ENCODE measurements around the gene HTR4.

HTR4 gene

GRCh38 chr5:148583421-148583965 lies 70.8 kb downstream of the HTR4 start:
- WGBS, 2 donors (ENCODE audit: extremely low coverage in 2 of 2, insufficient read length in 2 of 2, insufficient replicate concordance in 1 of 2), result no CpG with 5 or more reads among the region's 2 CpGs
- Histone ChIP-seq H3K27me3 (ENCODE audit: control insufficient read depth in 3 of 3, insufficient read depth in 3 of 3, low read depth in 1 of 3, low read length in 3 of 3) (no peaks in the 10 kb centered on the region), H3K79me1 (ENCODE audit: low read depth, low read length) (no peaks in the 10 kb centered on the region), H3K4me2 (ENCODE audit: insufficient read depth, low read length, poor library complexity, severe bottlenecking) (no peak overlapping the region), H3K18ac (ENCODE audit: low read length) (no peak overlapping the region), H2BK5ac (ENCODE audit: low read length) (no peak overlapping the region), H2BK15ac (ENCODE audit: low read length) (no peak overlapping the region), H3K9me3 (replicated peaks in 1 of 2; ENCODE audit: control insufficient read depth in 2 of 2, insufficient read depth in 1 of 2, low read depth in 1 of 2, low read length in 2 of 2) (no peaks in the 10 kb centered on the region), H3K4me3 (ENCODE audit: low read length in 2 of 2) (no peak overlapping the region), H3K27ac (replicated peaks; ENCODE audit: low read length) (no peak overlapping the region), H4K8ac (ENCODE audit: low read depth, low read length) (no peak overlapping the region), H3K4ac (ENCODE audit: low read length) (no peak overlapping the region), H2BK12ac (ENCODE audit: low read length) (no peak overlapping the region), H2AK5ac (ENCODE audit: low read depth, low read length) (no peak overlapping the region), H2BK120ac (ENCODE audit: low read depth, low read length) (no peak overlapping the region), H3K36me3 (replicated peaks in 1 of 2; ENCODE audit: control insufficient read depth in 2 of 2, insufficient read depth in 2 of 2, low read length in 2 of 2) (no peaks in the 10 kb centered on the region), H3K14ac (ENCODE audit: low read length) (no peak overlapping the region), H3K23ac (ENCODE audit: low read depth, low read length, poor library complexity) (no peak overlapping the region), H4K91ac (ENCODE audit: low read depth, low read length, poor library complexity) (no peak overlapping the region), H2AFZ (ENCODE audit: low read length) (no peak overlapping the region), H3K4me1 (ENCODE audit: control insufficient read depth in 2 of 2, insufficient read depth in 1 of 2, low read depth in 1 of 2, low read length in 2 of 2) (peaks cover 0 to 6% of the 10 kb centered on the region in 2 donors), H3K9ac (ENCODE audit: low read depth, low read length, poor library complexity) (no peak overlapping the region)
- DNase-seq (ENCODE audit: low spot score), result no peak

- Histone ChIP-seq H3K4me3 (ENCODE audit: low read length in 2 of 2) (no peak overlapping the region), H3K79me1 (ENCODE audit: low read depth, low read length) (no peaks in the 10 kb centered on the region), H3K4me1 (ENCODE audit: control insufficient read depth in 2 of 2, insufficient read depth in 1 of 2, low read depth in 1 of 2, low read length in 2 of 2) (no peaks in the 10 kb centered on the region), H2BK12ac (ENCODE audit: low read length) (no peak overlapping the region), H4K8ac (ENCODE audit: low read depth, low read length) (no peak overlapping the region), H3K23ac (ENCODE audit: low read depth, low read length, poor library complexity) (no peak overlapping the region), H3K4me2 (ENCODE audit: insufficient read depth, low read length, poor library complexity, severe bottlenecking) (no peak overlapping the region), H2BK15ac (ENCODE audit: low read length) (no peak overlapping the region), H3K9ac (ENCODE audit: low read depth, low read length, poor library complexity) (no peak overlapping the region), H4K91ac (ENCODE audit: low read depth, low read length, poor library complexity) (no peak overlapping the region), H2AK5ac (ENCODE audit: low read depth, low read length) (no peak overlapping the region), H3K27ac (replicated peaks; ENCODE audit: low read length) (no peak overlapping the region), H3K36me3 (replicated peaks in 1 of 2; ENCODE audit: control insufficient read depth in 2 of 2, insufficient read depth in 2 of 2, low read length in 2 of 2) (no peaks in the 10 kb centered on the region), H3K18ac (ENCODE audit: low read length) (no peak overlapping the region), H2BK120ac (ENCODE audit: low read depth, low read length) (no peak overlapping the region), H3K9me3 (replicated peaks in 1 of 2; ENCODE audit: control insufficient read depth in 2 of 2, insufficient read depth in 1 of 2, low read depth in 1 of 2, low read length in 2 of 2) (no peaks in the 10 kb centered on the region), H3K4ac (ENCODE audit: low read length) (no peak overlapping the region), H3K27me3 (ENCODE audit: control insufficient read depth in 3 of 3, insufficient read depth in 3 of 3, low read depth in 1 of 3, low read length in 3 of 3) (no peaks in the 10 kb centered on the region), H2BK5ac (ENCODE audit: low read length) (no peak overlapping the region), H2AFZ (ENCODE audit: low read length) (no peak overlapping the region), H3K14ac (ENCODE audit: low read length) (no peak overlapping the region)
- WGBS, 2 donors (ENCODE audit: extremely low coverage in 2 of 2, insufficient read length in 2 of 2, insufficient replicate concordance in 1 of 2), result no CpG with 5 or more reads among the region's 4 CpGs
- DNase-seq (ENCODE audit: low spot score), result no peak
Measured at GRCh38 chr5:148574167-148574566, 80.2 kb downstream of the HTR4 start.

- Histone ChIP-seq H2AFZ (ENCODE audit: low read length) (no peak overlapping the region), H2BK5ac (ENCODE audit: low read length) (no peak overlapping the region), H3K9ac (ENCODE audit: low read depth, low read length, poor library complexity) (no peak overlapping the region), H2AK5ac (ENCODE audit: low read depth, low read length) (no peak overlapping the region), H3K14ac (ENCODE audit: low read length) (no peak overlapping the region), H3K9me3 (replicated peaks in 1 of 2; ENCODE audit: control insufficient read depth in 2 of 2, insufficient read depth in 1 of 2, low read depth in 1 of 2, low read length in 2 of 2) (no peaks in the 10 kb centered on the region), H4K8ac (ENCODE audit: low read depth, low read length) (no peak overlapping the region), H2BK15ac (ENCODE audit: low read length) (no peak overlapping the region), H2BK120ac (ENCODE audit: low read depth, low read length) (no peak overlapping the region), H3K18ac (ENCODE audit: low read length) (no peak overlapping the region), H4K91ac (ENCODE audit: low read depth, low read length, poor library complexity) (no peak overlapping the region), H3K4me2 (ENCODE audit: insufficient read depth, low read length, poor library complexity, severe bottlenecking) (no peak overlapping the region), H3K4me1 (ENCODE audit: control insufficient read depth in 2 of 2, insufficient read depth in 1 of 2, low read depth in 1 of 2, low read length in 2 of 2) (no peaks in the 10 kb centered on the region), H3K4ac (ENCODE audit: low read length) (no peak overlapping the region), H3K27ac (replicated peaks; ENCODE audit: low read length) (no peak overlapping the region), H3K4me3 (ENCODE audit: low read length in 2 of 2) (no peak overlapping the region), H3K23ac (ENCODE audit: low read depth, low read length, poor library complexity) (no peak overlapping the region), H3K27me3 (ENCODE audit: control insufficient read depth in 3 of 3, insufficient read depth in 3 of 3, low read depth in 1 of 3, low read length in 3 of 3) (no peaks in the 10 kb centered on the region), H3K79me1 (ENCODE audit: low read depth, low read length) (no peaks in the 10 kb centered on the region), H3K36me3 (replicated peaks in 1 of 2; ENCODE audit: control insufficient read depth in 2 of 2, insufficient read depth in 2 of 2, low read length in 2 of 2) (no peaks in the 10 kb centered on the region), H2BK12ac (ENCODE audit: low read length) (no peak overlapping the region)
- no CpG with 5 or more reads among the region's 1 CpG for WGBS, 2 donors (ENCODE audit: extremely low coverage in 2 of 2, insufficient read length in 2 of 2, insufficient replicate concordance in 1 of 2)
- DNase-seq (ENCODE audit: low spot score), result no peak
Measured at GRCh38 chr5:148573374-148573773, 81.0 kb downstream of the HTR4 start.

GRCh38 chr5:148569948-148570347 lies 84.4 kb downstream of the HTR4 start:
- H3K4me3 ChIP-seq (ENCODE audit: low read length in 2 of 2), result no peak overlapping the region
- no peak overlapping the region for H2AK5ac ChIP-seq (ENCODE audit: low read depth, low read length)
- no peak overlapping the region for H3K9ac ChIP-seq (ENCODE audit: low read depth, low read length, poor library complexity)
- no peaks in the 10 kb centered on the region for H3K36me3 ChIP-seq (replicated peaks in 1 of 2; ENCODE audit: control insufficient read depth in 2 of 2, insufficient read depth in 2 of 2, low read length in 2 of 2)
- H3K23ac ChIP-seq (ENCODE audit: low read depth, low read length, poor library complexity), result no peak overlapping the region
- no peak overlapping the region for H2BK15ac ChIP-seq (ENCODE audit: low read length)
- peaks cover 0 to 7% (median 0%) of the 10 kb centered on the region in 3 experiments for H3K27me3 ChIP-seq (ENCODE audit: control insufficient read depth in 3 of 3, insufficient read depth in 3 of 3, low read depth in 1 of 3, low read length in 3 of 3)
- H3K9me3 ChIP-seq (replicated peaks in 1 of 2; ENCODE audit: control insufficient read depth in 2 of 2, insufficient read depth in 1 of 2, low read depth in 1 of 2, low read length in 2 of 2), result no peaks in the 10 kb centered on the region
- no peak for DNase-seq (ENCODE audit: low spot score)
- no peaks in the 10 kb centered on the region for H3K4me1 ChIP-seq (ENCODE audit: control insufficient read depth in 2 of 2, insufficient read depth in 1 of 2, low read depth in 1 of 2, low read length in 2 of 2)
- H4K8ac ChIP-seq (ENCODE audit: low read depth, low read length), result no peak overlapping the region
- no peak overlapping the region for H4K91ac ChIP-seq (ENCODE audit: low read depth, low read length, poor library complexity)
- H3K14ac ChIP-seq (ENCODE audit: low read length), result no peak overlapping the region
- H3K79me1 ChIP-seq (ENCODE audit: low read depth, low read length), result no peaks in the 10 kb centered on the region
- H2BK12ac ChIP-seq (ENCODE audit: low read length), result no peak overlapping the region
- no peak overlapping the region for H2AFZ ChIP-seq (ENCODE audit: low read length)
- H3K27ac ChIP-seq (replicated peaks; ENCODE audit: low read length), result no peak overlapping the region
- no peak overlapping the region for H2BK120ac ChIP-seq (ENCODE audit: low read depth, low read length)
- no peak overlapping the region for H3K4ac ChIP-seq (ENCODE audit: low read length)
- H2BK5ac ChIP-seq (ENCODE audit: low read length), result no peak overlapping the region
- no peak overlapping the region for H3K18ac ChIP-seq (ENCODE audit: low read length)
- H3K4me2 ChIP-seq (ENCODE audit: insufficient read depth, low read length, poor library complexity, severe bottlenecking), result no peak overlapping the region
